ENCODE measurements around the gene CAST. TPM values are rescaled to one million over a fixed set of nuclear protein-coding genes. Genes with fewer than 3 reads are reported as not detected.

Gene CAST
- total RNA-seq, 3 donors from 2014 or later = 221 to 400 (median 287) TPM

DNA sequence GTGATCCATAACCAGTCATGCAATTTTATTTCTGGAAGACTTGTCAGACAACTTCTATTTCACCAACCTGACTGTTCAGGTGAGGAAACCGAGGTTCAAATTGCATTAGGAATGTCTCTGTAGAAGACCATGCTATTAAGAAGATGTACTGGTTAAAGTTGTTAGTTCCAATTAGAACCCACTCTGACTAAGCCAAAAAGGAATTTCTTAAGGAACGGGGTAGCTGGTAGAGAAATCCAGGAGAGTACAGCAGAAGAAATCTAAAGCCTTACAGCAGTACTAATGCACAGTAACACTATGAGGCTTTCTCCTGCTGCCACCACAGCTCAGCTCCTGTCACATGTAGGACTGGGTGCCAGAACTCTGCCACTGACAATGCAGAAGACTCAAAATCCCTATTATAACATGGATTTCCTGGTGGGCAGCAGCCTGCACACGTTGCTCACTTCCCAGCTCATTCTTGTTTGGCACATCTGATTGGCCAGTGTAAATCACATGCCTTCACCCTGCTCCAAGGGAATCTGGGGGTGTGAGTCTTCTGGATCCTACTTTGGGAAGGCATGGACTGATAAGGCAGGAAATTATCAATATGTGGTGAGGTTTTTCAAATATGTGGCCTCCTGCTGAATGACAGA lies 37.1 kb downstream of the CAST start:
- peak overlapping the region; percentile 8 to 37 for H3K27ac ChIP-seq
- H3K4me1 ChIP-seq = no peaks in the 10 kb centered on the region
- no peaks in the 10 kb centered on the region for H3K27me3 ChIP-seq
- no peak overlapping the region for H3K4me3 ChIP-seq
- intact Hi-C loops (cut with DNase I; ENCODE audit: low total_unique reads) = no loop called here
- no peak for DNase-seq (ENCODE audit: low spot score in 2 of 2)
- no peak for TF ChIP-seq POLR2A (IDR thresholded peaks at IDR 0.05)
- TF ChIP-seq, protein P1, sequence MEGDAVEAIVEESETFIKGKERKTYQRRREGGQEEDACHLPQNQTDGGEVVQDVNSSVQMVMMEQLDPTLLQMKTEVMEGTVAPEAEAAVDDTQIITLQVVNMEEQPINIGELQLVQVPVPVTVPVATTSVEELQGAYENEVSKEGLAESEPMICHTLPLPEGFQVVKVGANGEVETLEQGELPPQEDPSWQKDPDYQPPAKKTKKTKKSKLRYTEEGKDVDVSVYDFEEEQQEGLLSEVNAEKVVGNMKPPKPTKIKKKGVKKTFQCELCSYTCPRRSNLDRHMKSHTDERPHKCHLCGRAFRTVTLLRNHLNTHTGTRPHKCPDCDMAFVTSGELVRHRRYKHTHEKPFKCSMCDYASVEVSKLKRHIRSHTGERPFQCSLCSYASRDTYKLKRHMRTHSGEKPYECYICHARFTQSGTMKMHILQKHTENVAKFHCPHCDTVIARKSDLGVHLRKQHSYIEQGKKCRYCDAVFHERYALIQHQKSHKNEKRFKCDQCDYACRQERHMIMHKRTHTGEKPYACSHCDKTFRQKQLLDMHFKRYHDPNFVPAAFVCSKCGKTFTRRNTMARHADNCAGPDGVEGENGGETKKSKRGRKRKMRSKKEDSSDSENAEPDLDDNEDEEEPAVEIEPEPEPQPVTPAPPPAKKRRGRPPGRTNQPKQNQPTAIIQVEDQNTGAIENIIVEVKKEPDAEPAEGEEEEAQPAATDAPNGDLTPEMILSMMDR (IDR thresholded peaks at IDR 0.05) = no peak
- TF ChIP-seq POLR2AphosphoS5 (IDR thresholded peaks at IDR 0.05) = no peak
- H3K9me3 ChIP-seq = no peaks in the 10 kb centered on the region
- no peaks in the 10 kb centered on the region for H3K36me3 ChIP-seq

DNA sequence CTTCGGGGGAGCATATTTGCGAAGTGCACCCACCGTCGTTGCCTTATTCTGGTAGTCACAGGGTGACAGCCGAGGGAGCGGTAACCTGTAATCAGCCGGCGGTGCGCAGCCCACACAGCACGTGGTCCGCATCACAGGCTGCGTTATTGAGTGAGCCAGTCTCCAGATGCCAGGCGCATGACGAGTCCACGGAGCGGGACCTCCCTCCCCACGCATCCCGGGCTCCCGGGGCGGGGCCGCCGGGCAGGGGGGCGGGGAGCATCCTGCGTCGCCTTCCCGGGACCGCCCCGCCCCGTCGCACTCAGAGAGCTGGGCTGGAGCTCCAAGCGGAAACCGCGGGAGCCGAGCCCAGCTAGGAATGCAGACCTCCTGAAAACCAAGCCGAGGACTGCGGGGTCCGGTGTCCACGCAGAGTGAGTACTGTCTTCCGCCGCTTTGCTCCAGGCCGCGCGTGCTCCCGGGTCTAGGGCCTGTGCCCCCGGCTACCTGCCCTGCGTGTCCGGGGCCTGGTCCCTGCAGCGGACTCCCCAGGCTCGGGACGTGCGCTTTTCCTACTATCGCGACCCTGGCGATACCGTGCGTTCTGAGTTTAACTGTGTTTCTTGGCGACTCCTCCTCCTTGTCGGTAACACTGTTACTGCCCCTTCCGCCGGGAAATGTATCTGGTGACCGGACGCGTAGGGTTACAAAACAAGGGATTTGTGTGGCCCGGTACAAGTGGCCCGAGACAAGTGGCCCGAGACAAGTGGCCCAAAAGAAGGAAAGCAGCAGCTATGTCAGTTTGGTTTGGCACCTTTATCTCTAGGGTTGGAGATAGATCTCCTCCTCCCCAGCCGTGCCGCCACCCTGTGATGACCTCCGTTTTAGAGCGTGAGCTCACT lies 40.6 kb downstream of the CAST start:
- TF ChIP-seq POLR2A (IDR thresholded peaks at IDR 0.05) (peak; percentile 51), POLR2AphosphoS5 (IDR thresholded peaks at IDR 0.05) (peak; percentile 72 to 94 (median 82))
- TF ChIP-seq, protein P1 (IDR thresholded peaks at IDR 0.05) = no peak
- no peaks in the 10 kb centered on the region for H3K9me3 ChIP-seq
- peak; percentile 92 to 96 for DNase-seq (ENCODE audit: low spot score in 2 of 2)
- H3K36me3 ChIP-seq = no peaks in the 10 kb centered on the region
- H3K27ac ChIP-seq = peak overlapping the region; percentile 97 to 98
- H3K4me1 ChIP-seq = no peaks in the 10 kb centered on the region
- intact Hi-C loops (cut with DNase I; ENCODE audit: low total_unique reads) = no loop called here
- H3K4me3 ChIP-seq = peak overlapping the region; percentile 59 to 77 (median 71)
- no peaks in the 10 kb centered on the region for H3K27me3 ChIP-seq

DNA sequence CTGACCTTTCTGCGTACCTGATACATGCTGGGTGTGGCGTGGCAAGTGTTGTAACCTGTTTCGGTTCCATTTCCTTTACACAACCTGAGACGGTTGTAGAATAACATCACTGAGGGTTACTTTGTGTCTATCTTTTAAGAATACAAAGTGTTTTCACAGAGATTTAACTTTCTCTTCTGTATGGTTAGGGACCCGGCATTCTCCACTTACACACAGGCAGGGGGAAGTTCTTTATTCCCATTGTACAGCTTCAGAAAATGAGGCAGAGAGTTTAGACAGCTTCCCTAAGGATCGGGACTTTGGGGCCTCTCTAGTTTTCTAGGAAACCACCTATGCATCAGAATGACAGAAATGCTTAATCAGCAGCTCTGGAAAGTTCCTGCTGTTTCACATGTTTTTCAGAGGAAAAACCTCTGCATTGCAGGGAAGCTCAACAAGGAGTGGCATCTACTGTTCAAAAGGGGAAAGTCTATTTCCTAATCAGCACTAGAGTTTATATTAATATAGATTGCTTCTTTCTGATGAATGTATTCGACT lies 41.3 kb downstream of the CAST start:
- Histone ChIP-seq H3K27ac (peak overlapping the region; percentile 97 to 98), H3K9me3 (no peaks in the 10 kb centered on the region), H3K27me3 (no peaks in the 10 kb centered on the region), H3K4me1 (no peaks in the 10 kb centered on the region), H3K4me3 (peak overlapping the region; percentile 59 to 77 (median 71)), H3K36me3 (no peaks in the 10 kb centered on the region)
- no peak for DNase-seq (ENCODE audit: low spot score in 2 of 2)
- TF ChIP-seq, protein P1 (IDR thresholded peaks at IDR 0.05) = no peak
- no peak for TF ChIP-seq POLR2A (IDR thresholded peaks at IDR 0.05)
- TF ChIP-seq POLR2AphosphoS5 (IDR thresholded peaks at IDR 0.05) = no peak
- intact Hi-C loops (cut with DNase I; ENCODE audit: low total_unique reads) = no loop called here

DNA sequence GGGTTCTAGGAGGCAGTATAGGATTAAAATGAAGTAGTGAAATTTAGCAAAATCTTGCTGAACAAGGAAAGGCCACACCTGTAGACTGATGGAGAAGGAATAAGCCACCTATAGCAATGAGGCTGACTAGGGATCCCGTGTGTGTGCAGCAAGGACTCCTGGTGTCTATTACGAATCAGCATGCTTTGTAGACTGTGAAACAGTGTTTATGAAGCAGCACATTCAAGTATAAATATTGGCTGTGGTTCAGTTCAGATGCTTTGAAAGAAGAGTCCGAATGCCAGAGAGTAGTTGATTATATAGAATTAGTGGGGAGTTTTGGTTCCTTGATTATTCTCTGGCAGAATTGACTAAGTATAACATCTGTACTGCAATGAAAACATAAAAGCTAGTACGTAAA lies 41.8 kb downstream of the CAST start:
- no peak for DNase-seq (ENCODE audit: low spot score in 2 of 2)
- Histone ChIP-seq H3K36me3 (no peaks in the 10 kb centered on the region), H3K27me3 (no peaks in the 10 kb centered on the region), H3K9me3 (no peaks in the 10 kb centered on the region), H3K27ac (peak overlapping the region; percentile 97 to 98), H3K4me3 (peak overlapping the region; percentile 59 to 77 (median 71)), H3K4me1 (no peaks in the 10 kb centered on the region)
- intact Hi-C loops (cut with DNase I; ENCODE audit: low total_unique reads) = no loop called here
- TF ChIP-seq POLR2AphosphoS5 (IDR thresholded peaks at IDR 0.05) (no peak), POLR2A (IDR thresholded peaks at IDR 0.05) (no peak)
- TF ChIP-seq, protein P1 (IDR thresholded peaks at IDR 0.05) = no peak
